Activated naive CD8-positive, alpha-beta T cell treated with anti-CD3 and anti-CD28 coated beads, Interleukin-2, amount 50 U/mL, for 16 hours (primary cell): Measurements from ENCODE around the gene ABI3BP.

Experiments
- DNase-seq: peaks from one replicate; pipeline ENCODE4 v3.0.0-alpha.2; 2020; ENCODE audit warnings: low read depth, low spot score

Gene ABI3BP

GRCh38 chr3:100941451-100941850, 51.8 kb downstream of the ABI3BP start:
- DNase-seq: no peak

GRCh38 chr3:100941041-100941440, 52.2 kb downstream of the ABI3BP start:
- DNase-seq: no peak

DNA sequence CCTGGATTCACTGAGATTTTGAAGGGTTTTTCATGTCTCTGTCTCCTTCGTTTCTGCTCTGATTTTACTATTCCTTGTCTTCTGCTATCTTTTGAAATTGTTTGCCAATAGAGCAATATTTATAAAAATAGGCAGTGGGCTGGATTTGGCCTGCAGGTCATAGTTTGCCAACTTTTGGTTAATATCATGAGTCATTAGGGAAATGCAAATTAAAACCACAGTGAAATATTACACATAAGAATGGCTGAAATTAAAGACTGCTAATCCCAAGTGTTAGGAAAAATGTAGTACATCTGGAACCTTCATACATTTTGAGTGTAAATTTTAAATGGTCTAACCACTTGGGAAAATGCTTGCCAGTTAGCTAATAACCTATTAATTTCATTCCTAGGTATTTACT, 56.3 kb downstream of the ABI3BP start:
- no peak for DNase-seq

DNA sequence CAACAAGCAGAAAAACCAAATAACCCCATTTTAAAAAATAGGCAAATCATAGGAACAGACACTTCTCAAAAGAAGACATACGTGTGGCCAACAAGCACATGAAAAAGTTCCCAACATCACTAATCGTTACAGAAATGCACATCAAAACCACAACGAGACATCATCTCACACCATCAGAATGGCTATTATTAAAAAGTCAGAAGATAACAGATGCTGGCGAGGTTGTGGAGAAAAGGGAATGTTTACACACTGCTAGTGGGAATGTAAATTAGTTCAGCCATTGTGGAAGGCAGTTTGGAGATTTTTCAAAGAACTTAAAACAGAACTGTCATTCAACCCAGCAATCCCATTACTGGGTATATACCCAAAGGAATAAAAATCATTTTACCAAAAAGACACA, 60.7 kb downstream of the ABI3BP start:
- no peak for DNase-seq

- no peak for DNase-seq
Observed at GRCh38 chr3:100928638-100929428, 64.4 kb downstream of the ABI3BP start.

DNA sequence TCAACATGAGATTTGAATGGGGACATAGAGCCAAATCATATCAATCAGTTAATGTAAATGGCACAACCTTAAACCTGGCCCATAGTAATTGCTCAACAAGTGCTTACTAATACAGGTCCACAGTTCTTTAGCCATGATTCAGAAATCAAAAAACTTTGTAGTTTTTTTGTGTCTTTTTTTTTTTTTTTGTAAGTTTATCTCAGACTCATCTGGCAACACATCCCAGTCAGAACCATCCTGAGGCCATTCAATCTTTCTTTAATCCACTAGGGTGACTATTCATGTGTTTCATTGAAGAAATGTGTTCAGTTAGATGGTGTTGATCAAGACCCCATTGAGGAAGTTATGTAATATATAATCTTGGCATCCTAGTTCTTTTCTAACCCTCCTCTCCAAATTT, 65.4 kb downstream of the ABI3BP start:
- DNase-seq: no peak

DNA sequence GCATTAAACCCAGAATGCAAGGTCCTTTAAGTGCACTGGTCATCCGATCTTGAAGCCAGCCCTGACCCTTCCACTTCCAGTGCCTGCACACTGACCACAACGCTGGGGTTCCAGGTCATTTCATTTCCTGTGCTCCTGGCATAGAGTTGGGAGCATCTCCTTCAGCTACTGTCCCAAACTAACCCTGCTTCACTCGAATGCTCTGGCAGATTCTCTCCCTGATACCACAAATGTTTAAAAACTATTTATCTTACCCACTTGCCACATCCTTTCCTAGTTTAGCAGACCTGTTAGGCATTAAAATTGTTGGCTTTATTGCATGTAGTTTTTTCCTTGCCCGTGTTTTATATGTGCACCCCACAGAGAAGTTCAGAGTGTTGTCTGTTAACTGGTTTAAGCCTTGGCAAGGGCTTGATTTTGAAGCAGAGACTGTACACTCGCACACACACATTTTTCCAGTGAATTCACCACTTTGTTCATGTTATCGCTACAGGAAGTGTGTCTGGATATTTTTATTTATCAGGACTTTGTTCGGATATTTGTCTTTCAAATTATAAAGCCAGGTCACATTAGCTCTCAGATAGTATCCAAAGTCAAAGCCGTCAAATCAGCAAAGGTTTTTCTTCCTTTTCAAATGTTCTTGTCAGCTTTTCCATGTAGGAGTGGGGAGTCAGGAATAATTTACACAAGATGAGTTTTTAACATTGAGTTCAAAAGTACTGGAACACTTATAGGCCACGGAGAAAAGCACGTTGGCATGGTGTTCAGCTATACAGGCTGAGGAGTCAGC, 77.3 kb downstream of the ABI3BP start:
- DNase-seq: no peak

DNA sequence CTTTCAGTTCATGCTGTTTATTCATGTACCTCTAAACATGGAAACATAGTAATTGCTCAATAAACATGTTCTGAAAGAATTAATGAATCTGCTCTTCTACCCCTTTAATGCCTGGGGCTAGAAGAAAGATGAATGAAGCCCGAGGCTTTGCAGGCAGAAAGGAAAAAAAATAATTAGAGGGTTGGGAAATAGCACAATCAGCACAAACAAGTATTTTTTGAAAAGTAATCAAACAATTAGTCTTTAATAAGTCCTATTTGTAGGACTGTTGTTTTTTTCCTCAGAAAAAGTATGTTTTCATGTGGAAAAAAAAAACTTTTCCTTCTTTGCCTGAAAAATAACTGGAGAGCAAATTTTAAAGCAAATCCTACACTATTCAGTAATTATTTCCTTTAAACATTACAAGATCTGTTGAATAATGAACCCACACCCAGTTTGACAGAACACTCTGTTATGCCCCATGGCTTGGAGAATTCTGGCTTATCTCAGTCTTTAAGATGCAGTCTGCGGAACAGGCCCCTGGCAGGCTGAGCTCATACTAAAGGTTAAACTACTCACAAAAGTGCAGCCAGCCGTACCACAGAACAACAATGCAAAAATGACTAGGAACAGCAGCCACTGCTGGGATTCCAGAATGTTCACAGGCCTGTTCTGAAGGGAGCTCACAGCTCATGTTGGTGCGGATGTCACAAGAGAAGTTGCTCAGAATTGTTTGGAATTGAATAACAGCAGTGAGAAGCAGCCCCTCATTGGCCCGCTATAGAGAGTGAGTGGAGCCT, 79.2 kb downstream of the ABI3BP start:
- DNase-seq: no peak

- no peak for DNase-seq
Observed at GRCh38 chr3:100912976-100913545, 80.2 kb downstream of the ABI3BP start.

GRCh38 chr3:100912571-100912970, 80.7 kb downstream of the ABI3BP start:
- DNase-seq: no peak

GRCh38 chr3:100911956-100912355, 81.3 kb downstream of the ABI3BP start:
- DNase-seq: no peak

DNA sequence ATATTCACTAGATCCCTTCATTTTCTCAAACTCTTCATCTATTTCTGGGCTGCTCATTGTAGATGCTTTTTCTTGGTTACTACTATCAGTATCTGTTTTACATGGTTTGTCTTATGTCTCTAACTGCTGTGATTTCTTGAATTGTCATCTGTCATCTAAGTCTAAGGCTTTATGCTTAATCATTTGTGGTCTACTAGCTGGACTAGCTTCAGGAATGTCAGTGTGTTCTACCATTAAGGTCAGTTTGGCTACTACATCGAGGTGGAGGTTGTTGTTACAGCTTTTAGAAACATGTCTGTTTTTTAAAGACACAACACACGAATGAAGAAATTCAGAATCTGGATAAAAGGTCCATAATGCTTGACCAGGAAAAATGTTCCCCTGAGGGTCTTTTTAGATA, 82.2 kb downstream of the ABI3BP start:
- DNase-seq: no peak

DNA sequence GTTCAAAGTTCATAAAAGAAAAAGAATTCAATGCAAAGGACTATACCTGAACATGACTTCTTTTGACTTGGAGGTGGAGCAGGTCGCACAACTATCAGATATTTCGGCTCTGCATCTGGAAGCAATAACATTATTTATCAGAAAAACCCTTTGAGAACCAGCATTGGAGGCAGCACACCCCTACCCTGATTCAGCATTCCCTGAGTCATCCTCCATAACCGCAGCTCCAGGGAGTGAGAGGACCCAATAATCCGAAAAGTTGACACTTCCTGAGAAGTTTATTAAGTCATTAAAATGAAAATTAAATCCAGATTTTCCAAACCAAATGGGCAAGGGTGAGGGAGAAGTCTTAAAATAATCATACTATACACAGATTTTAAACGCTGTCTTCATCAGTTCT, 90.6 kb downstream of the ABI3BP start:
- DNase-seq: no peak

DNA sequence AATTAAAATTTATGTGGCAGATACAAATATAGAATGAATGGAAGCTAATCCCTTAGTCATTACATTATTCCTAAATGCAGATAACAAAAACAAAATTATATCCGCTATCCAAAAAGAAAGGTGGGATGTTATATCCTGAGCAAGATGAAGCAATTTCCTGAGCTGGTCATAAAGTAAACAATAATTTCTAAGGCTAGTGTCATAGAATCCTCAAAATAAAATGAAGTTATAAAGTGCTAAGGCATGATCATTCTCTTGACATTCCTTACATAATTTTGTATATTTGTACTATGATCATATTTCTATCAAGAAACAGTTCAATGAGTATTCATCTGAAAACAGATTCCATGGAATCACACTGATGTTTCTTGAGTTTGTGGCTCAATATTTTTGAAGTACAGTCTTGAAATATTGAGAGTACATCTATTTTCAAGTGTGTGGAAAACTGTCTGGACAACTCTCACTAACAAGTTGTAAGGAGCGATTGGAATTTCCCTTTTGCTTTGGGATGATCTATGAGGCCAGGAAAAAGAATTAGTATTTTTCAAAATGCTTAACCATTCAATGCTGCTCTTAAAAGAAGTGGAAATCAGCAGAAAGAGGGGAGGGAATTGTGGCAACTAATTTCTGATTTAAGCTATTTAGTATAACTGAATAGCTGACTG, 92.4 kb downstream of the ABI3BP start:
- no peak for DNase-seq

DNA sequence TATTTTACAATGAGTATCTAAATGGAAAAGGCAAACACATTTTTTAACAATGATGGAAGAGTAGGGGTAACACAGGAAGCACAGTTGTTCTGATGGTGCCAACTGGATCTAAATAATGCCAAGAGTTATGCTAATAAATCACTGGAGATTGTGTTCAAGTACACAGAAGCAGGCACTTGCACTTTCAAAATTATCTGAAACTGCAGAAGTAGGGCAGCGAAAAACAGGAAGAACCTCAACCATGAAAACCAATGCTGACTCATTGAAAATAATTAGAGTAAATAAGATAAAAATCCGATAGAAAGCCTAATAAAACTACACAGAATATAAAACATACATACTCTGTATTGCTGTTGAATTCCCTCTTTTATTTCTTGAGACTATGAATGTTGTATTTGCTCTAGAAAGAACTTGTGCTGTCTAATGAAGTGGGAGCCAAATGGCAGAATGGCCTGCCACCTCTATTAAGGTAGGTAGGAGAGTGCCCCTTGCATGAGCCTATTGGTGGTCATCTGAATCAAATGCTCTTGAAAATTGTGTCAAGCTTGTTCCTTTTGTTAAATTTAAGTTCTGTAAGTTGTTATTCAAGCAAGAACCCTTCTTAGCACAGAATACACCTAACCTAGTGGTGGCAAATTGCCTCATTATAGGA, 93.7 kb downstream of the ABI3BP start:
- no peak for DNase-seq

DNA sequence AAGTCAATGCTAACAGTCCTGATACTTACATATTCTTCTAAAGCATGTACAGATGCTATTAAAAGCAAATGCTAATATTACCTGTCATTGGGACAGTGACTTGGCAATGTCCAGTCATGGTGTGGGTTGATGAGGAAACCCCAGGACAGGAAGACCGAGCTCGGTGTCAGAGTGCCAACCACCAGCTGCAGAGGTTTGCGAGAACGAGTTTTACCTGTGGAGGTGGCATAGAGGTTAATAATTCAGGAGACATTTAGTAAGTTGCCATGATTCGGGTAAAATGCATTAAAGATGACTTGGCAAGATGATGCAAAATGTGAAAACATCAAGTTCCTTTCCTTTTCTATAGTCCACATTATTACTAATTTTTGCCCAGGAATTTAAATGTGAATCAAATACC, 94.5 kb downstream of the ABI3BP start:
- DNase-seq: no peak

DNA sequence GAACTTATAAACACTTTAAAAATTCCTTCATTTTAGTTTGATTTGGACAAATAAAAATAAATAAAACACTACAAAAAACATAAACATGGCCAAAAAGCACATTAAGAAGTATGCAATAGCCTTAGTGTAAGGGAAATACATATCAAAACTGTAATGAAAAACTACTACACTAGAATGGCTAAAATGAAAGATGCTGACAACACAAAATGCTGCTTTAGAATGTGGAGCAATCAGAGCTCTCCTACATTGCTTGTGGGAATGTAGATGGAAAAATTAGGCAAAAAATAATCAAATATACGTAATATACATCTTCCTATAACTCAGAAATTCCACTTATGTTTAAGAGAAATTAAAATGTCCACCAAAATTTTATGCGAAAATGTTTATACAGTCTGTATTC, 96.2 kb downstream of the ABI3BP start:
- no peak for DNase-seq

- DNase-seq: no peak
Observed at GRCh38 chr3:100893590-100893989, 99.6 kb downstream of the ABI3BP start.

GRCh38 chr3:100893108-100893507, 100.1 kb downstream of the ABI3BP start:
- no peak for DNase-seq

DNA sequence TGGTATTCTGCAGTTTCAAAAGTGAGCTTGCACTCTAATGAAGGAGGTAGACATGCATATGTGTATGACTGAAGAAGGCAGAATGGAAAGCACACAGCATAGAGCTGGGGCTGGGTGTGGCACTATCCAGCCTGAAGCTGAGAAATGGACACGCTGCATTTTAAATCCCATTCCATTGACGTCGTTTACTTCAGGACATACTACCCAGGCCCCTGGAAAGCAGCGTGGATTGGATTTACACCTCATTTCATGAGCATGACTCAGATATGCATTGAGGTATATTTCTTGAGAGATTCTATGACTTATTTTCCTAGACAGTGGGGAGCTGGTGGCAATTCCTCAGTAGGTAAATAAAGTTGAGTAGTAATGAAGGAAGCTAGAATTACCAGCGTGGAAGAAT, 101.4 kb downstream of the ABI3BP start:
- DNase-seq: no peak

- no peak for DNase-seq
Observed at GRCh38 chr3:100891033-100891432, 102.2 kb downstream of the ABI3BP start.
